ENCODE data around the gene MCTP1.

- no peak for TF ChIP-seq CTCF (IDR thresholded peaks at IDR 0.05)
- no peak for TF ChIP-seq POLR2A (IDR thresholded peaks at IDR 0.05)
Measured at GRCh38 chr5:94750681-94751080, 534.2 kb downstream of the MCTP1 start.

Data from transverse colon (tissue), 3 donors.